Measurements from ENCODE around the gene PPP1R2.

GRCh38 chr3:195563317-195563716 lies 20.2 kb upstream of the PPP1R2 start:
- TF ChIP-seq CTCF (IDR thresholded peaks at IDR 0.05): no peak
- no peak for TF ChIP-seq POLR2A (IDR thresholded peaks at IDR 0.05)

Data from Peyer's patch (tissue), 4 donors.